GM21367 (cell line): ENCODE measurements around the gene RPL32.
"Not testable (repeated sequence)": the region's sequence is repeated elsewhere in the genome, so short reads cannot be mapped to it uniquely, and the experiment has no call there.

Experiments
- ATAC-seq: cut with Tn5 transposase; IDR thresholded peaks from one replicate; pipeline ENCODE4 v1.9.1; 2021; ENCODE audit not compliant: unreplicated experiment

Gene RPL32

GRCh38 chr3:12810013-12810780 is 31.2 kb downstream of the RPL32 start:
- peak; percentile 99 for ATAC-seq

- ATAC-seq, result no peak
Observed at GRCh38 chr3:12809435-12809834, 31.9 kb downstream of the RPL32 start.

- no peak for ATAC-seq
Observed at GRCh38 chr3:12809001-12809400, 32.4 kb downstream of the RPL32 start.

GRCh38 chr3:12808587-12808986 is 32.8 kb downstream of the RPL32 start:
- no peak for ATAC-seq

GRCh38 chr3:12807601-12808359 is 33.6 kb downstream of the RPL32 start:
- ATAC-seq, result no peak

DNA sequence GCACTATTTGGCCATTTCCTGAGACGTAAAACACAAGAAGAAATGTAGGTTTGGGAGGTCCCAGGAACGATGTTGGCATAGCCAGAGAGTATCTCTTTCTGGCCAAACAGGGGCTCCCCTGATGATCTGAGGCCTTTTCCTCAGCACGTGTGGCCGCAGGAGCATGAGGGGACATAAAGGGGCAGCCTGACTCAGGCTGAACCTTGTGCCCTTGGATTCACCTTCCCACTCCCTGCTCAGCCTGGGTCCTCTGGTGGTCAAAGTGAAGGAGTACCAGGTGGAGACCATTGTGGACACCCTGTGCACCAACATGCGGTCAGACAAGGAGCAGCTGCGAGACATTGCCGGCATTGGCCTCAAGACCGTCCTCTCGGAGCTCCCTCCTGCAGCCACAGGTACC is 34.3 kb downstream of the RPL32 start:
- ATAC-seq, result no peak

- ATAC-seq, result no peak
Observed at GRCh38 chr3:12803371-12803770, 38.0 kb downstream of the RPL32 start.

- ATAC-seq, result no peak
Observed at GRCh38 chr3:12799525-12800440, 41.6 kb downstream of the RPL32 start.

GRCh38 chr3:12798559-12799179 is 42.7 kb downstream of the RPL32 start:
- no peak for ATAC-seq

DNA sequence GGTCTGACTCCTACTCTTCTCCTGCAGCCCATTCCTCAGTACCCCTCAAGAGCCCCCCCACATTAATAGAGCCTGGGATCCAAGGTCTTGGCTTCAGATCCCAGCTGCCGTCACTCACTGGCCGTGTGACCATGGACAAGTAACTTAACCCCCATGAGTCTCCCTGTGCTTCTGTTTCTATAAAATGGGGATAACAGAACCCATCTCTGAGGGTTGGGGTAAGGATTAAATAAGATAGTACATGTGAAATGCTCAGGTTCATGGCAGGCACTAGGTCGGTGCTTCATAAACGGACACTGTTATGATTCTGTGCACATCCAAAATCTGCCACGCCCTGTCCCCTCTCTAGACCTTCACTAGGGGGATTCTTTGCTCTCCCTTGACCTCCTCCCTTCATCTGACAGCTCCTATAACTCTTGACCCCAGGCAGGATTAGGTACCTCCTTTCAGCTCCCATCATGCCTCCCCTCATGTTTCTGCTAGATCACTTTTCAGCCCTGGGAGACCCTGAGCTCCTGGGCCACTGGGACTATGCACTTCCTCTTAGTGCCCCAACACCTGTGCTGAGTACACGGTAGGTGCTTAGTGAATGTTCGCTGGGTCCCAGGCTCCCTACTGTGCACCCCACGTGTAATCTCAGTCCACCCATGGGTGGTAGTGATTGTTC is 43.3 kb downstream of the RPL32 start:
- ATAC-seq, result no peak

- ATAC-seq, result no peak
Observed at GRCh38 chr3:12797124-12797891, 44.1 kb downstream of the RPL32 start.

DNA sequence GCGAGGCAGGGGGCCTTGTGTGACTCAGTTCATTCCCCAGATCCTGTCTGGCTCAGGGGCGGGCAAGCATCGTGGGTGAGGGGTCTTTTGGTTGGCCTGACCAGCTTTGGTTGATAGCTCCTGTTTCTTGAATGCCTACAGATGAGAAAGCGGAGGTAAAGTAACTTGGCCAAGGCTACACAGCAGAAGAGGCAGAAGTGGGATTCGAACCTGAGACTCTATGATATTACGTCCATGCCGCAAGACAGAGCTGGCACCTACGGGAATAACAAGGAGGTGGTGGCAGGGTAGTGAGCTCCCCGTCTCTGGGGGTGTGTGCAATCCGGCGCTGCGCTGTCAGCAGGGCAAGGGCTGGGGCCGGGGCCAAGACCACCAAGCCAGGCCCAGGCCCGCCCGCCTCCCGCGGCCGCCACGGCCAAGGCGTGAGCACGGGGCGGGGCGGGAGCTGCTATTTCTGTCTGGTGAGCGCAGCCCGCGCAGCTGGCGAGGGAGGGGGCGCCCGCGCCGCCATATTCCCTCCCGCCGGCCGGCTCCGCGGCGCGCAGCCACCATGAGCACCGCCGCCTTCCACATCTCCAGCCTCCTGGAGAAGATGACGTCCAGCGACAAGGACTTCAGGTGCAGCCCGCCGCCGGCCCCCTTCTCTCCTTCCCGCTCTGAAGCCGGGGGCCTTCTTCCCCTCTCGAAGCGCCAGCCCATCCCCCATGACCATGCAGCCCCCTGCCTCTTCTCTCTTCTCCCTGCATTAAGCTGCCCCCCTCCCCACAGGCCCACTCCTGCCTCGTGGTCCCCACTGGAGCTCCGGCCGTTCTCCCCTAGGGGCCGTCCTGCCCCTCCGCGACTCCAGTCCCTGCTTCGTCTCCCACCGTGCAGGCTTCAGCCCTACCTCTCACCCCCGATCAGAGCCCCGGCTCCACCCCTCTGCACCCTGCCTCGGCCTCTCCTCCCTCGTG is 44.9 kb downstream of the RPL32 start, which contains the start of gene CAND2:
TSS of gene CAND2 (plus strand) at position 510 of the 953 bp plus-strand sequence. CDS start at position 551, 41 bp downstream.
- ATAC-seq, result no peak

GRCh38 chr3:12793701-12794100 is 47.7 kb downstream of the RPL32 start:
- ATAC-seq, result no peak

- ATAC-seq, result no peak
Observed at GRCh38 chr3:12791430-12791829, 49.9 kb downstream of the RPL32 start.

DNA sequence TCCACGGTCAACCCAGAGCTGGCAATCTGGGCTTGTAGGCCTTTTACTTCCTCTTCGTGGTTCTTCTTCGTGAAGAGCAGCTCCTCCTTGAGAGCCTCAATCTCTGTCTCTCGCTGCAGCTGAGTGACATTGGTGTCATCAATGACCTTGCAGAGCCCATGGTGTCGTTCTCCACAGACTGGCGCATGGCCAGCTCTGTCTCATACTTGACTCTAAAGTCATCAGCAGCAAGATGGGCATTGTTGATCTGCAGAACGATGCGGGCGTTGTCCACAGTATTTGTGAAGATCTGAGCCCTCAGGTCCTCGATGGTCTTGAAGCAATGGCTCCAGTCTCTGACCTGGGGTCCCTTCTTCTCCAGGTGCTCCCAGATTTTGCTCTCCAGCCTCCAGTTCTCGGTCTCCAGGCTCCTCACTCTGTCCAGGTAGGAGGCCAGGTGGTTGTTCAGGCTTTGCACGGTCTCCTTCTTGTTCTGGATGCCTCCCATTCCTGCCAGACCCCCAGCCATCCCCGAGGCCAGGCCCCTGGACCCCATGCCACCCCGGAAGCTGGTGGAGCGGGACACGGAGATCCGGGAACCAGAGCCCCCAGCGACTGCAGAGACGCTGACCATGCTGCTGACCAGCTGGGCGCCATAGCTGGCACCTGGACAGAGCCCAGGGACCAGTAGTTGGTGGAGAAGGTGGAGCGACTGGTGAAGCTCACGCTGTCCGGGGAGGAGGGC is 53.2 kb downstream of the RPL32 start:
- ATAC-seq, result not testable (repeated sequence)

GRCh38 chr3:12787346-12787745 is 54.0 kb downstream of the RPL32 start:
- not testable (repeated sequence) for ATAC-seq

DNA sequence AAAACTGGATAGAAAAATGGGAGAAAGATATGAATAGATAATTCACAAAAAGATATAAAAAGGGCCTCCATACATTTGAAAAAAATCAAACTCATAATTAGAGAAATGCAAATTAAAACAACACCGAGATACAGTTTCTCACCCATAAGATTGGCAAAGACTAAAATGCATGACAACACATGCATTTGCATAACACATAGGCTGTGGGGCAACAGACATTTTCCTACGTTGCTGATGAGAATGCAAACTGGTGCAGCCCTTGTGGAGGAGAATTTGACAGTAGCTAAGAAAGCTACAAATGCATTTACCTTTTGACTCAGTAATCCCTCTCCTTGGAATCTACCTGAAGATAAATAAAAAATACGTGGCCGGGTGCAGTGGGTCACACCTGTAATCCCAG is 56.3 kb downstream of the RPL32 start:
- no peak for ATAC-seq
